ENCODE data around the gene AGPAT4. TPM values are rescaled to one million over a fixed set of nuclear protein-coding genes. Genes with fewer than 3 reads are reported as not detected.

The AGPAT4 gene
- total and polyA plus RNA-seq, 9 donors = 7.0 to 11.4 (median 8.4) TPM

DNA sequence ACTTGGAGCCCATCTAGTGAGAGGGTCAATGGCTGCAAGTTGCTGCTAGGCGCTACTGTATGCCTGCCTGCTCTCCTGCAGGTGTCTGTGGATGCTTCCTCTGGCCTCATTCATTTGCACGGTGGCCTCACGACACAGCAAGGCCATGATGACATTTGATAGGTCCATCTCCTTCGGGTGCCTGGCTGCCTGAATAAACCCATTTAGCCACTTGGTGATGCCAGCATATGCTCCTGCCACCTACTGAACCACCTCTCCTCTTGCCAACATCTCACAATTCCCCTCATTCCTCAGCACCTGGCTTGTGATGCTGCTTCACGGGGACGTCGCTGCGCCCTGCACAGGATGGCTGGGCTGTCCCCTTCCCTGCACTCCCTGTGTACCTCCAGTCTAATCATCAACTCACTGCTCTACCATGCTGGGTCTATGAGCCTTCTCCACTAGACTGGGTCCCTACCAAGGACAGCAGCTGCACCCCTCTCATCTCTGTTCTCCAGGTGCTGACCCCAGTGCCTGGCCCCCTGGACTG is 51.1 kb downstream of the AGPAT4 start:
- Histone ChIP-seq H3K27ac (ENCODE audit: low read length) (no peak overlapping the region), H3K4me3 (ENCODE audit: low read length) (no peak overlapping the region), H3K27me3 (ENCODE audit: control insufficient read depth, insufficient read depth, low read length) (no peaks in the 10 kb centered on the region), H3K4me1 (ENCODE audit: control insufficient read depth, insufficient read depth, low read length) (peaks cover 14% of the 10 kb centered on the region), H3K9me3 (replicated peaks; ENCODE audit: control insufficient read depth, low read depth, low read length) (no peaks in the 10 kb centered on the region), H3K36me3 (ENCODE audit: control insufficient read depth, insufficient read depth, low read length) (peaks cover 10% of the 10 kb centered on the region)
- 91% methylated on average over 8 of the region's 8 CpGs for WGBS (ENCODE audit: insufficient coverage)
- no peak for DNase-seq

DNA sequence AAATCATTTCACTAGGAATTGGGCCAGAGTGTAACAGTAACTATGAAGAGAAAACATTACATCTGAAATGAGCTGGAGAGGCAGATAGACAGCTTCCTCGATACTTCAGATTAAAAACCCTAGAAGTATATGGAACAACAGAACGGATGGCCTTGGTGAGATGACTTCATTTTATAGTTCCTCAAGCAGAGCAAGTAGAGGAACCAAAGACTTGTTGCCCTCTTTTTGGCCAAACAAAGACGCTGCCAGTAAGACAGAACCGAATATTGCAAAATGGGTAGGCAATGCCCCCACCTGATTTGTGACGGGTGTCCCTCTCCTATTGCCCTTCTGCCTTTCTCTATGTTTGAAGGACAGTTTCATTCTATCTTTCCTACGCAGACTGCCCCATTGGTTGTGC is 53.5 kb downstream of the AGPAT4 start:
- peaks cover 14% of the 10 kb centered on the region for H3K36me3 ChIP-seq (ENCODE audit: control insufficient read depth, insufficient read depth, low read length)
- WGBS (ENCODE audit: insufficient coverage) = 68% methylated on average over 4 of the region's 6 CpGs
- no peak overlapping the region for H3K4me3 ChIP-seq (ENCODE audit: low read length)
- no peaks in the 10 kb centered on the region for H3K27me3 ChIP-seq (ENCODE audit: control insufficient read depth, insufficient read depth, low read length)
- H3K27ac ChIP-seq (ENCODE audit: low read length) = no peak overlapping the region
- no peak for DNase-seq
- H3K4me1 ChIP-seq (ENCODE audit: control insufficient read depth, insufficient read depth, low read length) = no peaks in the 10 kb centered on the region
- H3K9me3 ChIP-seq (replicated peaks; ENCODE audit: control insufficient read depth, low read depth, low read length) = peaks cover 9% of the 10 kb centered on the region

DNA sequence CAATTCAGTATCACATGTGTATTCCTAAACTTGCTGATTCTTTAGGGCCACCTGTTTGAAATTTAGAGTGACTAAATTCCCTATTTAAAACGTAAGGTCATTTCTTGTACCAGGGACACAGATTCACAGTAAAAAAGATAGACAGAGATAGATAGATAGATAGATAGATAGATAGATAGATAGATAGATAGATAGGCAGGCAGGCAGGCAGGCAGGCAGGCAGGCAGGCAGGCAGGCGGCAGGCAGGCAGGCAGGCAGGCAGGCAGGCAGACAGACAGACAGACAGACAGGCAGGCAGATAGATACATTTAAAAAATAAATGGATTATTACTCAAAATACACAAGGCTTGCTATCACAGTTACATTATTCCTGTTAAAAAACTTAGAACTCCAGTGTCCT is 54.2 kb downstream of the AGPAT4 start:
- no peaks in the 10 kb centered on the region for H3K4me1 ChIP-seq (ENCODE audit: control insufficient read depth, insufficient read depth, low read length)
- peaks cover 11% of the 10 kb centered on the region for H3K9me3 ChIP-seq (replicated peaks; ENCODE audit: control insufficient read depth, low read depth, low read length)
- peaks cover 14% of the 10 kb centered on the region for H3K36me3 ChIP-seq (ENCODE audit: control insufficient read depth, insufficient read depth, low read length)
- H3K27me3 ChIP-seq (ENCODE audit: control insufficient read depth, insufficient read depth, low read length) = no peaks in the 10 kb centered on the region
- WGBS (ENCODE audit: insufficient coverage) = no CpG with 5 or more reads among the region's 2 CpGs
- no peak overlapping the region for H3K4me3 ChIP-seq (ENCODE audit: low read length)
- no peak for DNase-seq
- no peak overlapping the region for H3K27ac ChIP-seq (ENCODE audit: low read length)

DNA sequence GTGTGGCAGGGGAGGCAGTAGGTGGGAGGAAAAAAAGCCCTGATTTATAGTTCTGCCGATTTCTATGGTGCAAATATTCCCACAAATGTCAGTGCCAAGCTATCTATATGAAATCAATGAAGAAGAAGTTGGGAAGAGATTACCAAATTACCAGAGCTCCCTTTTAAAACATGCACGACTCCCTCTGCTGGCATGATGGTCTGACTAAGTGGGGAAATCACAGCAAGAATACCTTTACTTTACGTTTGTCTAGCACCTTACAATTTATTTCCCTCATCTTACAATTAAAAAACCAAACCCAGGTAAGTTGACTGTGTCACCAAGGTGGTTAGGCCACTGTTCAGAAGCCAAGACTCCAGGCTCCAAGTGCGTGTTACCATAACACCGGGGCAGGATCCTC is 55.6 kb downstream of the AGPAT4 start:
- Histone ChIP-seq H3K27me3 (ENCODE audit: control insufficient read depth, insufficient read depth, low read length) (no peaks in the 10 kb centered on the region), H3K4me3 (ENCODE audit: low read length) (no peak overlapping the region), H3K27ac (ENCODE audit: low read length) (no peak overlapping the region), H3K36me3 (ENCODE audit: control insufficient read depth, insufficient read depth, low read length) (peaks cover 14% of the 10 kb centered on the region), H3K9me3 (replicated peaks; ENCODE audit: control insufficient read depth, low read depth, low read length) (peaks cover 11% of the 10 kb centered on the region), H3K4me1 (ENCODE audit: control insufficient read depth, insufficient read depth, low read length) (no peaks in the 10 kb centered on the region)
- DNase-seq = no peak
- WGBS (ENCODE audit: insufficient coverage) = 83% methylated on average over 1 of the region's 5 CpGs

DNA sequence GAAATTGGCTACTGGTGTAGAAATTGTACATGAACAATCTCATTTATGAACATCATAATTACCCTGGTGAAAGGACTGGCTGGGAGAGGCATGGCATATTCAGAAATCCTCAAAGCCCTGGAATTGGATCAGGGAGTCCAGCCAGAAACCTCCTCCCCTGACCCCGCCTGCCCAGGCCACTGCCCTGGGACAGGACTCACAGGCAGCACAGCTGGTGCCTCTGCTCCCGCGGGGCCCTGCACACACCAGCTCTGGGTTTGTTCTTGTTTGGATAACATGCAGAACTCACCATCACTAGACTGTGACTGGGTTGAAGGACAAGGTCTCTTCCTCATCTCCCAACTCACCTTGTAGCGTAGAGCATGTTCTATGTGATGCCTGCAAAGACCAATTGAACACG is 56.2 kb downstream of the AGPAT4 start:
- no peak overlapping the region for H3K4me3 ChIP-seq (ENCODE audit: low read length)
- no peaks in the 10 kb centered on the region for H3K4me1 ChIP-seq (ENCODE audit: control insufficient read depth, insufficient read depth, low read length)
- H3K27ac ChIP-seq (ENCODE audit: low read length) = no peak overlapping the region
- H3K36me3 ChIP-seq (ENCODE audit: control insufficient read depth, insufficient read depth, low read length) = peaks cover 14% of the 10 kb centered on the region
- H3K27me3 ChIP-seq (ENCODE audit: control insufficient read depth, insufficient read depth, low read length) = no peaks in the 10 kb centered on the region
- WGBS (ENCODE audit: insufficient coverage) = 100% methylated on average over 3 of the region's 5 CpGs
- DNase-seq = no peak
- H3K9me3 ChIP-seq (replicated peaks; ENCODE audit: control insufficient read depth, low read depth, low read length) = peaks cover 11% of the 10 kb centered on the region

DNA sequence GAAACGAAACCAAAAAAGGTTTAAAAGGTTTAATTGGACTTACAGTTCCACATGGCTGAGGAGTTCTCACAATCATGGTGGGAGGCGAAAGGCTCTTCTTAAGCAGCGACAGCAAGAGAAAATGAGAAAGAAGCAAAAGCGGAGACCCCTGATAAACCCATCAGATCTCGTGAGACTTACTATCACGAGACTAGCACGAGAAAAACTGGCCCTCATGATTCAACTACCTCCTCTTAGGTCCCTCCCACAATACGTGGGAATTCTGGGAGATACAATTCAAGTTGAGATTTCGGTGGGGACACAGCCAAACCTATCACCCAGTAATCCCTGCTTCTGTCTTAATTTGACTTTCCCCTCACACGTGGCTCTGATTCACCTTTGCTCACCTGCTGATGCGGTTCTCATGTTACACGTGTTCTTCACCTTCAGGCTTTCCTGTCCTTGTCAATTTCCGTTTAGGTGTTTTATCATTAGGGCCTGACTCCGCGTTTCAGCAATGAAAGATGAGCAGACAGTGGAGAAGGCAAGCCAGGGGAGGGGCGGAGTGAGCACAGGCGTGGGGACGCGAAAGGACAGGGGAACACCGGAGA is 57.1 kb downstream of the AGPAT4 start:
- H3K36me3 ChIP-seq (ENCODE audit: control insufficient read depth, insufficient read depth, low read length) = peaks cover 14% of the 10 kb centered on the region
- DNase-seq = no peak
- WGBS (ENCODE audit: insufficient coverage) = 96% methylated on average over 18 of the region's 20 CpGs
- H3K27me3 ChIP-seq (ENCODE audit: control insufficient read depth, insufficient read depth, low read length) = no peaks in the 10 kb centered on the region
- peaks cover 13% of the 10 kb centered on the region for H3K9me3 ChIP-seq (replicated peaks; ENCODE audit: control insufficient read depth, low read depth, low read length)
- no peak overlapping the region for H3K27ac ChIP-seq (ENCODE audit: low read length)
- H3K4me3 ChIP-seq (ENCODE audit: low read length) = no peak overlapping the region
- H3K4me1 ChIP-seq (ENCODE audit: control insufficient read depth, insufficient read depth, low read length) = no peaks in the 10 kb centered on the region

GRCh38 chr6:161215876-161216615 is 57.8 kb downstream of the AGPAT4 start:
- H3K4me3 ChIP-seq (ENCODE audit: low read length) = no peak overlapping the region
- H3K27ac ChIP-seq (ENCODE audit: low read length) = no peak overlapping the region
- H3K9me3 ChIP-seq (replicated peaks; ENCODE audit: control insufficient read depth, low read depth, low read length) = peaks cover 15% of the 10 kb centered on the region
- DNase-seq = no peak
- no peaks in the 10 kb centered on the region for H3K27me3 ChIP-seq (ENCODE audit: control insufficient read depth, insufficient read depth, low read length)
- 78% methylated on average over 9 of the region's 13 CpGs for WGBS (ENCODE audit: insufficient coverage)
- no peaks in the 10 kb centered on the region for H3K4me1 ChIP-seq (ENCODE audit: control insufficient read depth, insufficient read depth, low read length)
- peaks cover 13% of the 10 kb centered on the region for H3K36me3 ChIP-seq (ENCODE audit: control insufficient read depth, insufficient read depth, low read length)

- no peak overlapping the region for H3K4me3 ChIP-seq (ENCODE audit: low read length)
- H3K4me1 ChIP-seq (ENCODE audit: control insufficient read depth, insufficient read depth, low read length) = no peaks in the 10 kb centered on the region
- peaks cover 17% of the 10 kb centered on the region for H3K9me3 ChIP-seq (replicated peaks; ENCODE audit: control insufficient read depth, low read depth, low read length)
- no peak overlapping the region for H3K27ac ChIP-seq (ENCODE audit: low read length)
- WGBS (ENCODE audit: insufficient coverage) = 62% methylated on average over 3 of the region's 4 CpGs
- peak; percentile 40 for DNase-seq
- H3K36me3 ChIP-seq (ENCODE audit: control insufficient read depth, insufficient read depth, low read length) = peaks cover 12% of the 10 kb centered on the region
- H3K27me3 ChIP-seq (ENCODE audit: control insufficient read depth, insufficient read depth, low read length) = no peaks in the 10 kb centered on the region
Measured at GRCh38 chr6:161215193-161215592, 58.7 kb downstream of the AGPAT4 start.

- H3K27ac ChIP-seq (ENCODE audit: low read length) = no peak overlapping the region
- H3K9me3 ChIP-seq (replicated peaks; ENCODE audit: control insufficient read depth, low read depth, low read length) = peaks cover 17% of the 10 kb centered on the region
- no peak overlapping the region for H3K4me3 ChIP-seq (ENCODE audit: low read length)
- H3K36me3 ChIP-seq (ENCODE audit: control insufficient read depth, insufficient read depth, low read length) = peaks cover 12% of the 10 kb centered on the region
- WGBS (ENCODE audit: insufficient coverage) = 50% methylated on average over 1 of the region's 5 CpGs
- DNase-seq = no peak
- H3K27me3 ChIP-seq (ENCODE audit: control insufficient read depth, insufficient read depth, low read length) = no peaks in the 10 kb centered on the region
- H3K4me1 ChIP-seq (ENCODE audit: control insufficient read depth, insufficient read depth, low read length) = no peaks in the 10 kb centered on the region
Measured at GRCh38 chr6:161214722-161215121, 59.1 kb downstream of the AGPAT4 start.

- H3K27me3 ChIP-seq (ENCODE audit: control insufficient read depth, insufficient read depth, low read length) = no peaks in the 10 kb centered on the region
- WGBS (ENCODE audit: insufficient coverage) = no CpG with 5 or more reads among the region's 1 CpG
Measured at GRCh38 chr6:161212902-161213301, 61.0 kb downstream of the AGPAT4 start.

More at GRCh38 chr6:161212902-161213301, 61.0 kb downstream of the AGPAT4 start:
- Histone ChIP-seq H3K9me3 (replicated peaks; ENCODE audit: control insufficient read depth, low read depth, low read length) (peaks cover 18% of the 10 kb centered on the region), H3K4me3 (ENCODE audit: low read length) (no peak overlapping the region), H3K4me1 (ENCODE audit: control insufficient read depth, insufficient read depth, low read length) (no peaks in the 10 kb centered on the region), H3K27ac (ENCODE audit: low read length) (no peak overlapping the region), H3K36me3 (ENCODE audit: control insufficient read depth, insufficient read depth, low read length) (peaks cover 10% of the 10 kb centered on the region)
- DNase-seq = no peak

Measured in muscle of leg (tissue), 11 donors.